NCI-H2171 (cell line): ENCODE measurements around the gene HRK.

Source experiments
- DNase-seq: peaks from one replicate; lab custom pipeline; 2025; lab: John Stamatoyannopoulos, UW

Gene HRK

GRCh38 chr12:116867523-116867922 is 13.7 kb downstream of the HRK start:
- no peak for DNase-seq

- no peak for DNase-seq
These were observed 16.7 kb downstream of the HRK start for GRCh38 chr12:116864371-116865160.

- DNase-seq: no peak
These were observed 17.9 kb downstream of the HRK start for GRCh38 chr12:116863275-116863767.

DNA sequence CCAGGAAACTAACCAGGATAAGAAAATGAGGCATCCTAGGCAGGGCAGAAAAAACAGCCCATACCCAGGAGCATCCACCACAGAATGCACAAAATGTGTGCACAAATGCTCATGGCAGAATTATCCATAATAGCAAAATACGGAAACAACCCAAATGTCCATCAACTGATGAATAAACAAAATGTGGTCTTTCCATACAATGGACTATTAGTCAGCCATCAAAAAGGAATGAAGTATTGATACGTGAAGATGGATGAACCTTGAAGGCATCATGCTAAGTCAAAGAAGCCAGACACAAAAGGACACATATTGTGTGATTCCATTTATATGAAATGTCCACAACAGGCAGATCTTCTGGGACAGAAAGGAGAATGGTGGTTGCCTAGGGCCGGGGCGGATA is 19.1 kb downstream of the HRK start:
- no peak for DNase-seq

DNA sequence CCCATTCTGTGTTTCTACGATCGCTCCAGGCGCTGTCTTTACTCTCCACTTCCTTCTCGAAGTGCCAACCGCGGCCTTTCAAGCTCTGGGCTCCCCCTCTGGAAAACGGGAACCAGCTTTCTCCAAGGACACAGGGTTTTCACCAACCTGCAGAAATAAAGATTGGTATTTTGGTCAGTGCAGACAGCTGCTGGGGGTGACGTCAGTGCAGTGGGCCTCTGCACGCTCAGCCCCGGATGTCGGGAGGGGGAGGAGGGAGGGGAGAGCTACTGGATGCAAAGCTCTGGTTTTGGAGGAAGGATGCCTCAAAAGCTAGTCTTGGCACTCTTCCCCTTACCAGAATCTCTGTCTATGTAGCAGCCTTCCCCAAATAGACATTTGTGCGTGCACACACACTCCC is 19.9 kb downstream of the HRK start:
- DNase-seq: no peak

GRCh38 chr12:116860263-116860662 is 21.0 kb downstream of the HRK start:
- no peak for DNase-seq

DNA sequence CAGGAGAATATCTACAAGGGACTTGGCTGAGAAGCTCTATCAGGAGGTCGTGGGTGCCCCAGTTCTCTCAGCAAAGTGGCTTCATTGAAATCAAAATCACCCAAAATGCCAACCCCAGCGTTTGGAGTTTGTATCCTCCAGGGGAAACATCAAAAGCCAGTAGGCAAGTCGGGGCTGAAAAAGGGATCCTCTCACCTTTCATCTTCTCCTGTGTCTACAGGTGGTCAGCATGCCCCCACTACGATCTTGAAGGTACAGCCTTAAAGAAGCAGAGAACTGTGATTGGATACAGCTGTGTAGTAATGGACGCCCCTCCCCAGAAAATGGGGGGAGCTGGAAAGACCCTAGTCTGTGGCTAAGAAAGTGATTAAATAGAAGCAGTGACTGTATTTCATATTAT is 22.2 kb downstream of the HRK start:
- no peak for DNase-seq

DNA sequence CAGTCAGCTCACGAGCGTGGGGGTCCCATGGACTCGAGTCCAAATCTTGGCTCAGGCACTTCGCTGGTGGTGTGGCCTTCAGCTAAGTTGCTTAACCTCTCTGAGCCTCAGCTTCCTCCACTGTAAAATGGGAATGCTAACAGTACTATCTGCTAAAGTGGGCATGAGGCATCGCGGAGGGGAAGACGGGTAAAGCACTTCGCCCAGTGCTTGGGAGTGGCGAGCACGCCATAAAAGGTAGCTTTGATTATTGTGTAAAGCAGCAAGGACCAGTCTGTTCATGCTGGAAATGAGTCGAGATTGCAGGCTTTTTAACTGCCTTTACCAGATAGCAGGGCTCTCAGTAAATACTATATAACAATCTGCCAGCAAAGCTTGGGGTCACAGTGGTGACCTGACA is 24.5 kb downstream of the HRK start:
- no peak for DNase-seq

- no peak for DNase-seq
These were observed 25.3 kb downstream of the HRK start for GRCh38 chr12:116855744-116856470.

DNA sequence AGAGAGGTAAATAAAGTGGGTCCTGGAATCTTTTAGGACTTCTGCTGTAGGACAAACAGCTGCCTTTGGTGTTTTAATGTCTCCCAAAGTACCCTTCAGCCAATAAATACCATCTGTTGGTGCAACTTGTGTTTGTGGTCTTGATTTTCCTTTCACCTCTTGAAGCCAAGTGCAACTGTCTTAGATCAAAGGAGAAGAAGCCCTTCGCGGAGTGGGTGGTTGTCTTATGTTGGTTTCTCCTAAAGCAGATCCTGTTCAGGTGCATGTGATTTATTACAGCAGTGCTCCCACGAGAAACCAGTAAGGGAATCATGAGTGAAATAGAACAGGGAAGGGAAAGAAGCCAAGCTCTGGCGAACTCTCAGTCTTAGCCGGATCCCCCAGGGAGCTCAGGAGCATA is 27.7 kb downstream of the HRK start:
- no peak for DNase-seq

GRCh38 chr12:116852303-116852702 is 28.9 kb downstream of the HRK start:
- DNase-seq: no peak

DNA sequence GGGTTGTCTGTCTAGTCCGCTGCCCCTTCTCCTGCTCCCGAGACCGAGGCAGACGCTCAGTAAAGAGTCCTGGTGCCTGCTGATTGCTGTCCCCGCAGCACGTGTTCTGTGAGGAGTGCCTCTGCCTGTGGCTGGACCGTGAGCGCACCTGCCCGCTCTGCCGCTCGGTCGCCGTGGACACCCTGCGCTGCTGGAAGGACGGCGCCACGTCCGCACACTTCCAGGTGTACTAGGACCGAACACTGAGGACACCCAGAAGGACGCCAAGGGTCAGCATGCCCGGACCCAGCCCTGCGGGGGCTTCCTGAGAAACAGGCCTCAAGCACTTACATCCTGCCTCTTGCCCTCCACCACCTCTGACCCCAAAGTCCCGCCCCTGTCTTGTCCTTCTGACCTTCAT is 32.0 kb downstream of the HRK start:
- no peak for DNase-seq

DNA sequence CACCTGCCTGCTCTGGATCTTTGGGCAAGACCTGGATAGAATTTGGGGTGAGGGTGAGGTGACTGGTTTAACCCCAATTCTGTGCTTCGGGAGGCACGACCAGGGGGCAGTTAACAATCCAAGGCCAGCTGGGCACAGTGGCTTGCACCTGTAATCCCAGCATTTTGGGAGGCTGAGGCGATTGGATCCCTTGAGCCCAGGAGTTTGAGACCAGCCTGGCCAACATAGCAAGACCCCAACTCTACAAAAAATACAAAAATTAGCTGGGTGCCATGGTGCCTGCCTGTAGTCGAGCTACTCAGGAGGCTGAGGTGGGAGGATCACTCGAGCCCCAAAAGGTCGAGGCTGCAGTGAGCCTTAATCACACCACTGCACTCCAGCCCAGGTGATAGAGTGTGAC is 38.2 kb downstream of the HRK start:
- DNase-seq: no peak

GRCh38 chr12:116839287-116839830 is 41.9 kb downstream of the HRK start:
- no peak for DNase-seq

- no peak for DNase-seq
These were observed 42.9 kb downstream of the HRK start for GRCh38 chr12:116838365-116838764.

DNA sequence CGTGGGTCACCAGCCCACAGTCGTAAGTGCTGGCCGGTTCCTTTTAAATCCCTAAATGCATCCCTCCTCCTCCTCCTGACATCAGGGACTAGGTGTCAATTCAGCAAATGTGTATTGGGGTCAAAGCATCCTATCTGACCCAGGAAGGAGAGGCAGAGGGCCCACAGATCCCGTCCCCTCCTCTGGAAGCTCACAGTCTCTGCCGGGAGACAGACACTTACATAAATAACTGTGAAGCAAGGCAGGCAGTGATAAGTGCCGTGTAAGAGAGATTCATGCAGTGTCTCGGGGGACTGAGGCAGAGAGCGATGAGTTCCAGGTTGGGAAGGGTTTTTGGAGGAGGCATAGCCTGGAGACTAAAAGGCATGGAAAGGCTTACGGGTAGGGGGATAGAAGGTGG is 44.1 kb downstream of the HRK start:
- DNase-seq: no peak

GRCh38 chr12:116835484-116835883 is 45.8 kb downstream of the HRK start:
- DNase-seq: no peak

GRCh38 chr12:116833474-116833873 is 47.8 kb downstream of the HRK start:
- DNase-seq: no peak

DNA sequence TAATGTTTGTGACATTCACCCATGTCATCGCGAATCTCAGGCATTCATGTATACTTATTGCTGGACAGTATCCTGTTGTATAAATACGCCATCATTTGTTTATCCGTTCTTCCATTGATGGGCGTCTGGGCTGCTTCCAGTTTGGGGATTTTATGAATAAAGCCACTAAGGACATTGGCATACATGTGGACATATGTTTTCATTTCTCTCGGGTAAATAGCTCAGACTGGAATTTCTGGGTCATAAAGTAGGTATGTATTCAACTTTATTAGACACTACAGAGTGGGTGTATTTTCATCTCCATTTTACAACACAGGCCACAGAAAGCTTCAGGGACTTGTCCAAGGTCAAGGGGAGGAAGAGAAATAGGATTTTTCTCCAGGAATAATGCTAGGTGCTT is 48.9 kb downstream of the HRK start:
- DNase-seq: no peak

DNA sequence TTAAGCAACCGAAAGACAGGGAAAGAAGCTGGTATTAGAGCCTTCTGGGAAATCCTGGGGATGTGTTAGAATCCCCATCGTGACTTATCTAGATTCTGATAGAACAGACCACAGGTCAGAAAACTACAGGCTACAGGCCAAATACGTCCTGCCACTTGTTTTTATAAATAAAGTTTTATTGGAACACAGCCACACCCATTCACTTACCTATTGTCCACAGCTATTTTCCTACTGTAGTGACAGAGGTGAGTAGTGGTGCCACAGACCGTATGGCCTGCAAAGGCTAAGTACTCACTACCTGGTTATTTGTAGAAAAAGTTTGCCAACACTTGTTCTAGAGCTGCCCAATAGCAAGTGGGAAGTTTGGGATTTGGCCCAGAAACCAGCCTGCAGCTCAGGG is 53.8 kb downstream of the HRK start:
- no peak for DNase-seq

GRCh38 chr12:116821291-116821690 is 60.0 kb downstream of the HRK start:
- DNase-seq: no peak

DNA sequence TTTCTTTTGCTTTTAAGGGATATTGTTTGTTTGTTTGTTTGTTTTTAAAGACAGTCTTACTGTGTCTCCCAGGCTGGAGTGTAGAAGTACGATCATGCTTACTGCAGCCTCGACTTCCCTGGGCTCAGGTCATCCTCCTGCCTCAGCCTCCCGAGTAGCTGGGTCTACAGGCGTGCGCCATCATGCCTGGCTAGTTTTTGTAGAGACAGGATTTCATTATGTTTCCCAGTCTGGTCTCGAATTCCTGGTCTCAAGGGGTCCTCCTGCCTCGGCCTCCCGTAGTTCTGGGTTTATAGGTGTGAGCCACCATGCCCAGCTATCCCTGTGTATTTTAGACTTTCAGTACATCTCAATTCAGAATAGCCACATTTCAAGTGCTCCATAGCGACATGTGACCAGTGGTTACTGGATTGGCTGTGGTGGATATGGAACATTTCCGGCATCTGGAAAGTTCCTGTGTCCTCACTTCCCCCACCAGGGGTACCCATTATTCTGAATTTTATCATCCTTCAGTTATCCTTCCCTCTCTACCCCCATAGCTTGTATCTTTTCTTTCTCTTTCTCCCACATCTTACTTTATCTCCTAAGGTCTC is 61.1 kb downstream of the HRK start:
- DNase-seq: no peak
